Subcutaneous adipose tissue (tissue), 4 donors: ENCODE results near the gene PARD3. TPM values are rescaled to one million over a fixed set of nuclear protein-coding genes. Genes with fewer than 3 reads are reported as not detected.

ENCODE experiments used
- CTCF ChIP-seq: fragments of 450-650 bp; IDR thresholded peaks from one replicate; pipeline ENCODE4 v1.5.1; 2016; ENCODE audit warnings: low read depth, mild to moderate bottlenecking, control low read depth, antibody characterized with exemption, moderate library complexity
- total RNA-seq, 4 donors: library from RNA; depleted of rRNA; stranded (reverse); fragments of >200 nt; gene quantifications; one replicate each; pipeline ENCODE4 v1.1.0, GENCODE V29; 2016

The PARD3 gene
- total RNA-seq, 4 donors from 2014 or later = 39.4 to 70.3 (median 45.0) TPM

- TF ChIP-seq CTCF = no peak
Measured at GRCh38 chr10:34102893-34103506, 712.1 kb downstream of the PARD3 start.

DNA sequence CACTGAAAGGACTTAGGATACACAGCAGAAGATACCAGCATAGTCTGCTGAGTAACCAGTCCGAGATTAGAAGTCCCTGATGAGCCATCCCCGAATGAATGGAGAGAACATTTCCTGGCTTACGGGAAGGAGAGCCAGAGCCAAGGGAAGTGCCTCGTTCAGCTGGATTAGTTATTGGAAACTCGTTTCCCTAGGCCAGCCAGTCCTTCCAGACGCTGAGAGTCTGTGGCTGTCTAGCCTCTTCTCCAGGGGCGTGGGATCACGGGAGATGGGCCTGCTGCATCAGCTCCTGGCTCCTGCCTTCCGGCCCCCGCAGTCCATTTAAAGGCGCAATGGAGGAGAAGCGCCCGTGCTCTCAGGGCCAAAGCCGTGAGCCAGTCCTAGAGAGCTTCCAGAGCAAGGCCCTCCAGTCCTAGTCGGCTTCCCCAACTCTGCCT lies 712.8 kb downstream of the PARD3 start:
- TF ChIP-seq CTCF = no peak

GRCh38 chr10:34101001-34101400 lies 714.1 kb downstream of the PARD3 start:
- TF ChIP-seq CTCF = no peak

DNA sequence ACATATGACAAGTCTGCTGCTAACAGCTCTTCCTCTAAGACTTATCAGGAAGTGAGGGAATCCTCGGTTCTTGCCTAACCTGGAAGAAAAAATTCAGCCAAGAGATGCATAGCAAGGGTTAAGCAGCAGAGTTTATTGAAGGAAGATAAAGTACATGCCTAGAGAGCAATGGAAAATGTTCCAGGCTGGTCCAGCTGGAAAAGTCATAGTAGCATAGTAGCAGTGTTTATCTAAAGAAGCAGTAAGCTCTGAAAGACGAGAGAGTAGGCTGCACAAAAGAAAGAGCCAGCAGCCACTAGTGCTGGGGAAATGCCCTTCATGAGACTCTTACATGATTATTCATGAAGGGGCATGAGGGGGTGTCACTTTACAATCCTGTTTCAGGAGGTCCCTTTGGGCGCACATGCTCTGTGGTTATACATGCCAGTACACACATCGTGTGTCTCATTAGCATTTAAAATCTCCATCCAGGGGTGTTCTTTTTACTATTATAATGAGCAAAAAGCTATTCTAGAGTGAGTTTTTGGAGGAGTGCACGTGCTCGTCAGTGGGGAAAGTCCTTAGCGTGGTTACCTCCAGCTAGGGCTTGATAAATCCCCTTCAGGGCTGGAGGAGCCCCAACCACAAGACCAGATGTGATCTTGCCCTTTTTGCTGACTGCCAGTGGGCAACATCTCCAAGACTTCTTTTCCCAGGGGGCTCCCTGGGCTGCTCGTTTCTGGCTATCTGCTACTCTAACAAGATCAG lies 716.1 kb downstream of the PARD3 start:
- TF ChIP-seq CTCF = no peak

DNA sequence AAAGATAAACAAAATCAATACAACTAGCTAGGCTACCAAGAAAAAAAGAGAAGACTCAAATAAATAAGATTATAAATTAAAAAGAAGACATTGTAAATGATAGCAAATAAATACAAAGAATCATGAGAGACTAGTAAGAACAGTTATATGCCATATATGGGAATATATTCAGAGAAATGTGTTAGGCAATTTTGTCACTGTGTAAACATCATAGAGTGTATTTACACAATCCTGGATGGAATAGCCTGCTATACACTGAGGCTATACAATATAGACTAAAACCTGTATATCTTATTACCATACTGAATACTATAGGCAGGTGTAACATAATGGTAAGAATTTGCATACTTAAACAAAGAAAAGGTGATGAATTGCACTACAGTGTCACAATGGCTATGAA lies 717.4 kb downstream of the PARD3 start:
- TF ChIP-seq CTCF = no peak

GRCh38 chr10:34094961-34095360 lies 720.1 kb downstream of the PARD3 start:
- no peak for TF ChIP-seq CTCF

GRCh38 chr10:34094146-34094696 lies 720.9 kb downstream of the PARD3 start:
- no peak for TF ChIP-seq CTCF
